Measurements from ENCODE around the gene SLC4A4. TPM values are rescaled to one million over a fixed set of nuclear protein-coding genes. Genes with fewer than 3 reads are reported as not detected.

Gene SLC4A4
- total and polyA plus RNA-seq, 2 of the 13 experiments (the other 11 are each of a cell fraction or from before 2014, with no cell fraction given) = 0.01 TPM; not detected in 1

DNA sequence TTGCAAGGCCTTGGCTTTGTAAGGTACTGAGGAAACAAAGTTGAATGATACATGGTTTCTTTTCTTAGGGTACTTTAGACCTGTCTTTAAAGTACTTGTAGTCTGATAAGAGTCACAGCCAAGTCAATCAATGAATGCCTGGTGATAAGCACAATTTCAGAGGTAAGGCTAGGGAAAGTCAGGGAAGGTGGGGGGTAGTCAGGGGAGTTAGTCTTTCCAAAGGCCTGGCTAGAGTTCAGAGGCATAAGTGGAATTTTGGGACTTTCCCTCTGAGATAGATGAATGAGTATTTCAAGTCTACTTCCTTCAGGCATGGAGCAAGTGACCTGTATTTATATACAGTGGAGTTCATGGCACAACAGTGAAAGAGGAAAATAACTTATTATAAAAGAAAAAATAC lies 78.3 kb downstream of the SLC4A4 start:
- no peaks in the 10 kb centered on the region for H3K27me3 ChIP-seq (ENCODE audit: control insufficient read depth in 1 of 2, insufficient read depth in 2 of 2, low read length in 2 of 2)
- ATAC-seq (no peak), DNase-seq (ENCODE audit: low spot score) (no peak), FAIRE-seq (no peak)
- intact Hi-C loops (cut with micrococcal nuclease; ENCODE audit: unreplicated experiment) = no loop called here
- no peak overlapping the region for H3K9ac ChIP-seq (ENCODE audit: insufficient read depth, low read depth, low read length)
- H3K4me1 ChIP-seq (ENCODE audit: insufficient read depth, low read length) = no peaks in the 10 kb centered on the region
- no TSS peak for BruUV-seq (replicated peaks)
- ChIA-PET POLR2A (no interaction called here), CTCF (ENCODE audit: low intra/inter-chr PET ratio, low total read pairs) (no interaction called here)
- H3K79me2 ChIP-seq (ENCODE audit: insufficient read depth, low read length) = no peaks in the 10 kb centered on the region
- TF ChIP-seq ZNF644 (CRISPR knock-in tag; IDR thresholded peaks at IDR 0.05; ENCODE audit: low read depth) = no peak
- TF ChIP-seq DNMT1 (CRISPR knock-in tag; IDR thresholded peaks at IDR 0.05) = no peak
- no peak for TF ChIP-seq SRY (CRISPR knock-in tag; IDR thresholded peaks at IDR 0.05)
- TF ChIP-seq, protein P1, sequence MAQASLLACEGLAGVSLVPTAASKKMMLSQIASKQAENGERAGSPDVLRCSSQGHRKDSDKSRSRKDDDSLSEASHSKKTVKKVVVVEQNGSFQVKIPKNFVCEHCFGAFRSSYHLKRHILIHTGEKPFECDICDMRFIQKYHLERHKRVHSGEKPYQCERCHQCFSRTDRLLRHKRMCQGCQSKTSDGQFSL (CRISPR knock-in tag; IDR thresholded peaks at IDR 0.05) = no peak
- TF ChIP-seq ZNF430 (CRISPR knock-in tag; IDR thresholded peaks at IDR 0.05) = no peak
- no peak for TF ChIP-seq ZNF354B (CRISPR knock-in tag; IDR thresholded peaks at IDR 0.05)
- TF ChIP-seq TP53 (CRISPR knock-in tag; conservative IDR thresholded peaks at IDR 0.05) = no peak
- TF ChIP-seq HNRNPK (IDR thresholded peaks at IDR 0.05; ENCODE audit: low read depth, low read length, poor library complexity, severe bottlenecking) = no peak
- TF ChIP-seq, protein P2, sequence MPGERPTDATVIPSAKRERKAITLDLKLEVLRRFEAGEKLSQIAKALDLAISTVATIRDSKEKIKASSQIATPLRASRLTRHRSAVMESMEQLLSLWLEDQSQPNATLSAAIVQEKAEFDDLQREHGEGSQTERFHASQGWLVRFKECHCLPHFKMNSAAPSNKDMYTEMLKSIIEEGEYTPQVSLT (CRISPR knock-in tag; IDR thresholded peaks at IDR 0.05; ENCODE audit: borderline replicate concordance, low read depth) = no peak
- no peak for TF ChIP-seq BRCA1 (CRISPR knock-in tag; IDR thresholded peaks at IDR 0.05)
- no peaks in the 10 kb centered on the region for H3K9me3 ChIP-seq (ENCODE audit: low read length)
- no peaks in the 10 kb centered on the region for H4K20me1 ChIP-seq (ENCODE audit: insufficient read depth, low read length)
- H2AFZ ChIP-seq (ENCODE audit: low read length) = no peak overlapping the region
- H3K36me3 ChIP-seq (replicated peaks in 1 of 2; ENCODE audit: control insufficient read depth in 1 of 2, insufficient read depth in 2 of 2, low read length in 2 of 2) = no peaks in the 10 kb centered on the region
- H3K4me2 ChIP-seq (ENCODE audit: low read depth, low read length) = no peak overlapping the region
- in situ Hi-C loops (cut with HindIII; ENCODE audit: extremely low pct_ligation_motif_present, low pct_unique_long_range_greater_than_20kb) = no loop called here
- no peak overlapping the region for H3K4me3 ChIP-seq (replicated peaks in 1 of 3; ENCODE audit: insufficient read depth in 1 of 3, low read depth in 2 of 3, low read length in 3 of 3)
- H3K27ac ChIP-seq (ENCODE audit: extremely low read length, insufficient read depth, low read length) = no peak overlapping the region

Data from HepG2 (cell line).